Measurements from ENCODE around the gene EYA2.

The EYA2 gene

GRCh38 chr20:47224857-47225256 lies 330.2 kb downstream of the EYA2 start:
- Histone ChIP-seq H3K9me3 (ENCODE audit: control insufficient read depth, insufficient read depth, low read length) (no peaks in the 10 kb centered on the region; the same call in 1 of the 2 replicates), H3K36me3 (ENCODE audit: insufficient read depth, low read length) (peaks cover 65% of the 10 kb centered on the region)

GRCh38 chr20:47225458-47225857 lies 330.8 kb downstream of the EYA2 start:
- Histone ChIP-seq H3K9ac (ENCODE audit: low read depth, low read length) (no peak overlapping the region), H3K4me1 (ENCODE audit: insufficient read depth, low read length) (no peaks in the 10 kb centered on the region), H3K36me3 (ENCODE audit: insufficient read depth, low read length) (peaks cover 69% of the 10 kb centered on the region), H3K9me3 (ENCODE audit: control insufficient read depth, insufficient read depth, low read length) (no peaks in the 10 kb centered on the region; the same call in 1 of the 2 replicates)

More at GRCh38 chr20:47224857-47225256, 330.2 kb downstream of the EYA2 start:
- H3K4me1 ChIP-seq (ENCODE audit: insufficient read depth, low read length) = no peaks in the 10 kb centered on the region
- no peak overlapping the region for H3K9ac ChIP-seq (ENCODE audit: low read depth, low read length)

DNA sequence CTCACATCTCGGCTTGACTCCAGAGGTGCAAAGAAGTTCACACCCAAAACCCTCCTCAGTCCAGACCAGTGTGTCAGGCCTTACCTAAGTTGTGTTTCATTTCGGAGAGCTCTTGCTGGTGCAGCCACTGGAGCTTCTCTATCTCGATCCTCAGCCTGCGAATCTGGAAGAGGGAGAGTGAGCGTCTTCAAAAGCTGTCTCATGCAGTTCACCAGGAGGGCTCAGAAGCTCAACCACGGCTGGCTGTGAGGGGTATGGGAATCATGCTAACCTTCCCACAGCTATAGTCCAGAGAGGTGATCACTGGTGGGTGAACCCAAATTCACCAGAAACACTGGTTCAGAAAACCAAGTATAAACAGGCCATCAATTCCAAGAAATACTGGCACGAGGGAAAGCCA lies 332.5 kb downstream of the EYA2 start:
- peaks cover 81% of the 10 kb centered on the region for H3K36me3 ChIP-seq (ENCODE audit: insufficient read depth, low read length)
- H3K4me1 ChIP-seq (ENCODE audit: insufficient read depth, low read length) = peaks cover 11% of the 10 kb centered on the region; the same call in 1 of the 2 replicates
- no peaks in the 10 kb centered on the region; the same call in 1 of the 2 replicates for H3K9me3 ChIP-seq (ENCODE audit: control insufficient read depth, insufficient read depth, low read length)
- no peak overlapping the region for H3K9ac ChIP-seq (ENCODE audit: low read depth, low read length)

DNA sequence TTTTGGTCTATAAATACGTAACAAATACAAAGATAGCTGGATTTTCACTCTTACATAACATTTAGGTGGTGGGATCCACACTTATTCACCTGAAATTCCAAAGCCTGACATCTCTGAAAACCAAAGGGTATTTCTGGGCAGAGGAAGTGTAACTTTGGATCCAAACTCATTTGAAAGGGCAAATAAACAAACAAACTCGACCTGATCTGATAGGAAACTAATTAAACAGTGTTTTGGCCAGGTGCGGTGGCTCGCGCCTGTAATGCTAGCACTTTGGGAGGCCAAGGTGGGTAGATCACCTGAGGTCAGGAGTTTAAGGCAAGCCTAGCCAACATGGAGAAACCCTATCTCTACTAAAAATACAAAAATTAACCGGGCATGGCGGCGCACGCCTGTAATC lies 332.9 kb downstream of the EYA2 start:
- Histone ChIP-seq H3K36me3 (ENCODE audit: insufficient read depth, low read length) (peaks cover 84% of the 10 kb centered on the region), H3K9ac (ENCODE audit: low read depth, low read length) (no peak overlapping the region), H3K9me3 (ENCODE audit: control insufficient read depth, insufficient read depth, low read length) (no peaks in the 10 kb centered on the region; the same call in 1 of the 2 replicates), H3K4me1 (ENCODE audit: insufficient read depth, low read length) (peaks cover 14% of the 10 kb centered on the region; the same call in 1 of the 2 replicates)

GRCh38 chr20:47228654-47229053 lies 334.0 kb downstream of the EYA2 start:
- Histone ChIP-seq H3K9ac (ENCODE audit: low read depth, low read length) (no peak overlapping the region), H3K36me3 (ENCODE audit: insufficient read depth, low read length) (peaks cover 80% of the 10 kb centered on the region), H3K4me1 (ENCODE audit: insufficient read depth, low read length) (peaks cover 20% of the 10 kb centered on the region; the same call in 1 of the 2 replicates), H3K9me3 (ENCODE audit: control insufficient read depth, insufficient read depth, low read length) (no peaks in the 10 kb centered on the region; the same call in 1 of the 2 replicates)

GRCh38 chr20:47230811-47231256 lies 336.2 kb downstream of the EYA2 start:
- no peak overlapping the region for H3K9ac ChIP-seq (ENCODE audit: low read depth, low read length)

GRCh38 chr20:47231382-47232039 lies 336.9 kb downstream of the EYA2 start:
- Histone ChIP-seq H3K36me3 (ENCODE audit: insufficient read depth, low read length) (peaks cover 81% of the 10 kb centered on the region), H3K9me3 (ENCODE audit: control insufficient read depth, insufficient read depth, low read length) (no peaks in the 10 kb centered on the region), H3K9ac (ENCODE audit: low read depth, low read length) (no peak overlapping the region)

More at GRCh38 chr20:47230811-47231256, 336.2 kb downstream of the EYA2 start:
- Histone ChIP-seq H3K36me3 (ENCODE audit: insufficient read depth, low read length) (peaks cover 81% of the 10 kb centered on the region), H3K4me1 (ENCODE audit: insufficient read depth, low read length) (peaks cover 20% of the 10 kb centered on the region; the same call in 1 of the 2 replicates), H3K9me3 (ENCODE audit: control insufficient read depth, insufficient read depth, low read length) (no peaks in the 10 kb centered on the region)

GRCh38 chr20:47232518-47232917 lies 337.9 kb downstream of the EYA2 start:
- H3K4me1 ChIP-seq (ENCODE audit: insufficient read depth, low read length) = peaks cover 20% of the 10 kb centered on the region; the same call in 1 of the 2 replicates
- no peak overlapping the region for H3K9ac ChIP-seq (ENCODE audit: low read depth, low read length)
- H3K9me3 ChIP-seq (ENCODE audit: control insufficient read depth, insufficient read depth, low read length) = no peaks in the 10 kb centered on the region
- peaks cover 79% of the 10 kb centered on the region for H3K36me3 ChIP-seq (ENCODE audit: insufficient read depth, low read length)

More at GRCh38 chr20:47231382-47232039, 336.9 kb downstream of the EYA2 start:
- H3K4me1 ChIP-seq (ENCODE audit: insufficient read depth, low read length) = peaks cover 20% of the 10 kb centered on the region; the same call in 1 of the 2 replicates

DNA sequence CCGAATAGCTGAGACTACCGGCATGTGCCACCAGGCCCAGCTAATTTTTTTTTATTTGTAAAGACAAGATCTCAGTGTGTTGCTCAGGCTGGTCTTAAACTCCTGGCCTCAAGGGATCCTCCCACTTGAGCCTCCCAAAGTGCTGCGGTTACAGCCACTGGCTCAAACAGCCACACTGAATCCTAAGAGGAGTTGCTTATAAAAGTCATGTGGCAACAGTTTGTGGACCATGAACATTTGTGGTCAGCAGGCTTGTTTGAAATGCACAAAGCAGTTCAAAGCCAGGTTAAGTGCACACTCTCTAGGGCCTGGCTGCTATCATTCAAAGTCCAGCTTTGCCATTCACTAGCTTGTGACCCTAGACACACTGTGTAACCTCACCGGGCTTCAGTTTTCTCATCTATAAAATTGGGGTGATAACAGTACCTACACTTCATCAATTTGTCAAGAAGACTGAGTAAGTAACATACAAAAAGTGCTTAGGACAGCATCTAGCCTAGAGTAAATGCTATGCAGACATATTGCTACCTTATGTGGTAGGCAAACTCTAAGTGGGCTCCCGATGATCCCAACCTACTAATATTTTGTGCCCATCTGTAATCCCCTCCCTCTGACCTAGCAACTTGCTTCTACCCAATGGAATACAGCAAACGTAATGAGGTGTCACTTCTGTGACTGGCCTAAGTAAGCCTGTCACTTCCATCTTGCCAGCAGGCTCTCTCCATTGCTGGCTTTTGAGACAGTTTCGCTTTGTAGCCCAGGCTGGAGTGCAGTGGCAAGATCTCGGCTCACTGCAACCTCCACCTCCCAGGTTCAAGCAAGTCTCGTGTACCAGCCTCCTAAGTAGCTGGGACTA lies 338.9 kb downstream of the EYA2 start:
- Histone ChIP-seq H3K9ac (ENCODE audit: low read depth, low read length) (no peak overlapping the region), H3K4me1 (ENCODE audit: insufficient read depth, low read length) (peaks cover 20% of the 10 kb centered on the region; the same call in 1 of the 2 replicates), H3K36me3 (ENCODE audit: insufficient read depth, low read length) (peaks cover 79% of the 10 kb centered on the region), H3K9me3 (ENCODE audit: control insufficient read depth, insufficient read depth, low read length) (no peaks in the 10 kb centered on the region)

GRCh38 chr20:47235111-47235510 lies 340.5 kb downstream of the EYA2 start:
- peaks cover 74% of the 10 kb centered on the region for H3K36me3 ChIP-seq (ENCODE audit: insufficient read depth, low read length)
- no peak overlapping the region for H3K9ac ChIP-seq (ENCODE audit: low read depth, low read length)
- H3K9me3 ChIP-seq (ENCODE audit: control insufficient read depth, insufficient read depth, low read length) = no peaks in the 10 kb centered on the region
- peaks cover 20% of the 10 kb centered on the region; the same call in 1 of the 2 replicates for H3K4me1 ChIP-seq (ENCODE audit: insufficient read depth, low read length)

- no peak overlapping the region for H3K9ac ChIP-seq (ENCODE audit: low read depth, low read length)
- H3K4me1 ChIP-seq (ENCODE audit: insufficient read depth, low read length) = peaks cover 16% of the 10 kb centered on the region; the same call in 1 of the 2 replicates
- H3K36me3 ChIP-seq (ENCODE audit: insufficient read depth, low read length) = peaks cover 66% of the 10 kb centered on the region
- H3K9me3 ChIP-seq (ENCODE audit: control insufficient read depth, insufficient read depth, low read length) = no peaks in the 10 kb centered on the region
Measured at GRCh38 chr20:47235853-47236638, 341.4 kb downstream of the EYA2 start.

- Histone ChIP-seq H3K9ac (ENCODE audit: low read depth, low read length) (no peak overlapping the region), H3K9me3 (ENCODE audit: control insufficient read depth, insufficient read depth, low read length) (no peaks in the 10 kb centered on the region), H3K36me3 (ENCODE audit: insufficient read depth, low read length) (peaks cover 61% of the 10 kb centered on the region), H3K4me1 (ENCODE audit: insufficient read depth, low read length) (peaks cover 11% of the 10 kb centered on the region; the same call in 1 of the 2 replicates)
Measured at GRCh38 chr20:47236639-47236900, 341.9 kb downstream of the EYA2 start.

- Histone ChIP-seq H3K9ac (ENCODE audit: low read depth, low read length) (no peak overlapping the region), H3K9me3 (ENCODE audit: control insufficient read depth, insufficient read depth, low read length) (no peaks in the 10 kb centered on the region), H3K4me1 (ENCODE audit: insufficient read depth, low read length) (peaks cover 4% of the 10 kb centered on the region; the same call in 1 of the 2 replicates), H3K36me3 (ENCODE audit: insufficient read depth, low read length) (peaks cover 64% of the 10 kb centered on the region)
Measured at GRCh38 chr20:47237715-47238114, 343.1 kb downstream of the EYA2 start.
